ENCODE results near the gene ZNF536. TPM values are rescaled to one million over a fixed set of nuclear protein-coding genes. Genes with fewer than 3 reads are reported as not detected.
A peak's percentile ranks its signal among the peaks of the same experiment; 100 is the strongest.

The ZNF536 gene
- total RNA-seq, 6 donors from 2014 or later = 0.34 to 0.78 (median 0.71) TPM; not detected in 2

GRCh38 chr19:30504272-30504671, 132.1 kb downstream of the ZNF536 start:
- Histone ChIP-seq H3K27me3 (no peaks in the 10 kb centered on the region), H3K4me1 (no peaks in the 10 kb centered on the region), H3K27ac (no peak overlapping the region), H3K36me3 (no peaks in the 10 kb centered on the region), H3K9me3 (no peaks in the 10 kb centered on the region), H3K4me3 (no peak overlapping the region)
- no peak for TF ChIP-seq POLR2AphosphoS5 (IDR thresholded peaks at IDR 0.05)
- no peak for ATAC-seq (ENCODE audit: low FRiP score in 2 of 2)
- no peak for DNase-seq

- TF ChIP-seq POLR2A (IDR thresholded peaks at IDR 0.05) (no peak), POLR2AphosphoS5 (IDR thresholded peaks at IDR 0.05) (no peak), CTCF (IDR thresholded peaks at IDR 0.05) (no peak), EP300 (IDR thresholded peaks at IDR 0.05) (no peak)
- WGBS, 2 donors = 60 to 71% methylated on average over 10 of the region's 10 CpGs
- no peak for DNase-seq
- H3K4me3 ChIP-seq = no peak overlapping the region
- H3K27ac ChIP-seq = no peak overlapping the region
- no peak for ATAC-seq (ENCODE audit: low FRiP score in 2 of 2)
- H3K36me3 ChIP-seq = no peaks in the 10 kb centered on the region
- H3K4me1 ChIP-seq = no peaks in the 10 kb centered on the region
- no peaks in the 10 kb centered on the region for H3K9me3 ChIP-seq
- no peaks in the 10 kb centered on the region for H3K27me3 ChIP-seq
Measured at GRCh38 chr19:30512176-30513081, 140.2 kb downstream of the ZNF536 start.

GRCh38 chr19:30513082-30513411, 140.9 kb downstream of the ZNF536 start:
- H3K9me3 ChIP-seq = no peaks in the 10 kb centered on the region
- no peak for TF ChIP-seq EP300 (IDR thresholded peaks at IDR 0.05)
- TF ChIP-seq CTCF (IDR thresholded peaks at IDR 0.05) = no peak
- no peak for TF ChIP-seq POLR2A (IDR thresholded peaks at IDR 0.05)
- no peak for TF ChIP-seq POLR2AphosphoS5 (IDR thresholded peaks at IDR 0.05)
- DNase-seq = no peak
- H3K27ac ChIP-seq = no peak overlapping the region
- no peaks in the 10 kb centered on the region for H3K36me3 ChIP-seq
- H3K4me3 ChIP-seq = no peak overlapping the region
- no peaks in the 10 kb centered on the region for H3K4me1 ChIP-seq
- no peaks in the 10 kb centered on the region for H3K27me3 ChIP-seq
- WGBS, 2 donors = 77 to 78% methylated on average over 6 of the region's 6 CpGs
- ATAC-seq (ENCODE audit: low FRiP score in 2 of 2) = no peak

DNA sequence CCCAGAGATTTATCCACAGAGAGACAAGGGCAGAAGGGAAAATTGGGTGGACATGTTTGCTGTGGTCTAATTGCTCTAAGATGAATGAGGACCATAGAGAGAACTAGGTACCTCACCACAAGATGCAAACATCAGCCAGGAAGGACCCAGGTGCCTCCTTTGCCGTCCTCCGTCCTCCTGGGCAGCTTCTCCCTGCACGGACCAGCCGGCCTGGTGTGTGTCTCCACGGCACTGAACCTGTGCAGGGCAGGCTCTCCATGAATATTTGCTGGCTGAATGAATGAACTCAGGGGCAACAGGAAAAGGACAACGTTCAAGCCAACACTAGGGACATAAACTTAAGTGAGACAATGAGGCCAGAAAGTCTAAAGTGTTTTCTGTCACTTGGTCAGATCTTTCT, 143.9 kb downstream of the ZNF536 start:
- ATAC-seq (ENCODE audit: low FRiP score in 2 of 2) (no peak), DNase-seq (peak in 1 of 2 donors; percentile 32)
- Histone ChIP-seq H3K9me3 (no peaks in the 10 kb centered on the region), H3K27ac (no peak overlapping the region), H3K36me3 (no peaks in the 10 kb centered on the region), H3K27me3 (no peaks in the 10 kb centered on the region), H3K4me1 (no peaks in the 10 kb centered on the region), H3K4me3 (no peak overlapping the region)
- TF ChIP-seq CTCF (IDR thresholded peaks at IDR 0.05) = no peak
- TF ChIP-seq POLR2A (IDR thresholded peaks at IDR 0.05) = no peak
- WGBS, 2 donors = 77 to 82% methylated on average over 6 of the region's 6 CpGs

- ATAC-seq (ENCODE audit: low FRiP score in 2 of 2) (no peak), DNase-seq (peak in 1 of 2 donors; percentile 35)
- H3K27ac ChIP-seq = no peak overlapping the region
- H3K9me3 ChIP-seq = no peaks in the 10 kb centered on the region
- WGBS, 2 donors = 91 to 93% methylated on average over 17 of the region's 17 CpGs
- no peak overlapping the region for H3K4me3 ChIP-seq
- H3K27me3 ChIP-seq = no peaks in the 10 kb centered on the region
- H3K36me3 ChIP-seq = no peaks in the 10 kb centered on the region
- TF ChIP-seq EP300 (IDR thresholded peaks at IDR 0.05) = no peak
- no peak for TF ChIP-seq POLR2A (IDR thresholded peaks at IDR 0.05)
- no peak for TF ChIP-seq CTCF (IDR thresholded peaks at IDR 0.05)
- TF ChIP-seq POLR2AphosphoS5 (IDR thresholded peaks at IDR 0.05) = no peak
- no peaks in the 10 kb centered on the region for H3K4me1 ChIP-seq
Measured at GRCh38 chr19:30516531-30516930, 144.3 kb downstream of the ZNF536 start.
